HepG2 (cell line): ENCODE results near the gene ADGRG1. TPM values are rescaled to one million over a fixed set of nuclear protein-coding genes. Genes with fewer than 3 reads are reported as not detected.
A peak's percentile ranks its signal among the peaks of the same experiment; 100 is the strongest.

Experiments used
- ATAC-seq: fragments of 200-7000 bp; cut with Tn5 transposase; 3 replicates; pipeline ENCODE4 v1.9.1; 2020; ENCODE audit warnings: mild to moderate bottlenecking, moderate library complexity
- BruUV-seq: library from RNA; stranded (reverse); fragments of 400-500 nt; replicated peaks from 2 replicates; lab custom pipeline; 2021; lab: Mats Ljungman, UMichigan
- CTCF ChIA-PET: fragments of 300-600 bp; formaldehyde crosslinking; extraction: SDS; loops from one replicate; lab custom pipeline; 2021; ENCODE audit warnings: low total read pairs, inconsistent platforms, low intra/inter-chr PET ratio; lab: Yijun Ruan, JAX
- POLR2A ChIA-PET: fragments of 350-600 bp; sonication (Branson Sonifier 250); formaldehyde crosslinking; loops from one replicate; lab custom pipeline; 2020; ENCODE audit warnings: antibody characterized with exemption, inconsistent platforms; lab: Yijun Ruan, JAX
- DNase-seq: peaks from one replicate; pipeline ENCODE4 v3.0.0-alpha.2; 2015; ENCODE audit warnings: low spot score
- FAIRE-seq: peaks from 3 replicates; lab custom pipeline; 2011; peaks lifted over from hg19 to GRCh38; lab: Jason Lieb, UNC
- H2AFZ ChIP-seq: one replicate; pipeline ENCODE4 v1.6.1; 2011; ENCODE audit warnings: low read length, inconsistent platforms
- H3K27ac ChIP-seq: fragments of 300-600 bp; 3 replicates; pipeline ENCODE4 v1.8.0; 2011; ENCODE audit warnings: mixed run types, mild to moderate bottlenecking, mixed read lengths, low read length, inconsistent platforms; ENCODE audit not compliant: insufficient read depth; ENCODE audit errors: extremely low read length
- H3K27me3 ChIP-seq, 2 experiments: fragments of 200-600 bp in 1 of 2; 2 replicates in 1 of 2; 3 replicates in 1 of 2; pipeline versions ENCODE4 v1.6.0 to v1.8.0; 2011; ENCODE audit warnings: low read length in 2 of 2, mild to moderate bottlenecking in 2 of 2, moderate library complexity in 2 of 2, inconsistent platforms in 1 of 2; ENCODE audit not compliant: insufficient read depth in 2 of 2, control insufficient read depth in 1 of 2
- H3K36me3 ChIP-seq, 2 experiments: fragments of 200-600 bp in 1 of 2; replicated peaks in 1 of 2; 2 replicates in 1 of 2; 3 replicates in 1 of 2; pipeline versions ENCODE4 v1.5.1 to v1.8.0; 2011; ENCODE audit warnings: low read length in 2 of 2, inconsistent platforms in 1 of 2; ENCODE audit not compliant: insufficient read depth in 2 of 2, control insufficient read depth in 1 of 2
- H3K4me1 ChIP-seq: 2 replicates; pipeline ENCODE4 v1.5.1; 2012; ENCODE audit warnings: low read length, inconsistent platforms; ENCODE audit not compliant: insufficient read depth
- H3K4me2 ChIP-seq: 2 replicates; pipeline ENCODE4 v1.6.0; 2011; ENCODE audit warnings: low read depth, low read length, inconsistent platforms
- H3K4me3 ChIP-seq, 3 experiments: fragments of 200-600 bp in 1 of 3; sonication (generic), shearing (Covaris generic) in 1 of 3; replicated peaks in 1 of 3; 2 replicates each; pipeline ENCODE4 v1.5.1; 2011 to 2016; ENCODE audit warnings: low read length in 3 of 3, inconsistent platforms in 2 of 3, low read depth in 2 of 3, mild to moderate bottlenecking in 2 of 3, control low read depth in 1 of 3, mixed read lengths in 1 of 3; ENCODE audit not compliant: insufficient read depth in 1 of 3
- H3K79me2 ChIP-seq: one replicate; pipeline ENCODE4 v1.6.1; 2011; ENCODE audit warnings: low read length, inconsistent platforms; ENCODE audit not compliant: insufficient read depth
- H3K9ac ChIP-seq: 2 replicates; pipeline ENCODE4 v1.6.0; 2011; ENCODE audit warnings: mild to moderate bottlenecking, low read depth, low read length, inconsistent platforms; ENCODE audit not compliant: insufficient read depth
- H3K9me3 ChIP-seq: 2 replicates; pipeline ENCODE4 v1.5.1; 2012; ENCODE audit warnings: mild to moderate bottlenecking, low read length
- H4K20me1 ChIP-seq: 2 replicates; pipeline ENCODE4 v1.6.0; 2011; ENCODE audit warnings: inconsistent platforms, mild to moderate bottlenecking, low read length, moderate library complexity; ENCODE audit not compliant: insufficient read depth
- CAMTA2 ChIP-seq: sonication (generic); formaldehyde crosslinking; IDR thresholded peaks from 2 replicates; pipeline ENCODE4 v1.4.0; 2020; ENCODE audit warnings: mild to moderate bottlenecking, missing genetic modification reagents, borderline replicate concordance
- EP300 ChIP-seq, 3 experiments: sonication (generic) in 1 of 3; formaldehyde crosslinking in 1 of 3; IDR thresholded peaks; 2 replicates each; pipeline versions ENCODE4 v1.5.1 to v1.6.1; 2011 to 2020; ENCODE audit warnings: low read depth in 2 of 3, low read length in 2 of 3, borderline replicate concordance in 1 of 3, improper control_type of control experiment in 1 of 3, mild to moderate bottlenecking in 1 of 3, missing genetic modification reagents in 1 of 3, moderate library complexity in 1 of 3
- FOXA3 ChIP-seq: IDR thresholded peaks from 2 replicates; pipeline ENCODE4 v1.6.1; 2016; ENCODE audit warnings: missing genetic modification reagents, missing compliant biosample characterization
- PLRG1 ChIP-seq: fragments of 450-650 bp; conservative IDR thresholded peaks from 2 replicates; pipeline ENCODE4 v1.6.1; 2016
- RNF2 ChIP-seq: fragments of 450-650 bp; conservative IDR thresholded peaks from 2 replicates; pipeline ENCODE4 v1.6.1; 2016; ENCODE audit warnings: low read depth
- ZBTB4 ChIP-seq: sonication (generic); formaldehyde crosslinking; IDR thresholded peaks from 2 replicates; pipeline ENCODE4 v1.4.0; 2020; ENCODE audit warnings: missing genetic modification reagents, mild to moderate bottlenecking, borderline replicate concordance
- ZNF136 ChIP-seq: sonication (generic); formaldehyde crosslinking; IDR thresholded peaks from 2 replicates; pipeline ENCODE4 v1.8.1; 2022; ENCODE audit warnings: low read depth, mild to moderate bottlenecking, moderate library complexity, missing genetic modification reagents
- ZNF331 ChIP-seq: sonication (generic); formaldehyde crosslinking; IDR thresholded peaks from 2 replicates; pipeline ENCODE4 v1.4.0; 2020; ENCODE audit warnings: missing genetic modification reagents
- ZNF569 ChIP-seq: sonication (generic); formaldehyde crosslinking; IDR thresholded peaks from 2 replicates; pipeline ENCODE4 v1.5.0; 2020; ENCODE audit warnings: mild to moderate bottlenecking, missing genetic modification reagents, moderate library complexity, borderline replicate concordance
- ZNF703 ChIP-seq: sonication (generic); formaldehyde crosslinking; IDR thresholded peaks from 2 replicates; pipeline ENCODE4 v1.5.1; 2020; ENCODE audit warnings: missing genetic modification reagents, mild to moderate bottlenecking, moderate library complexity, borderline replicate concordance
- whole genome bisulfite sequencing: methylation state at CpG from one replicate; pipeline ENCODE4 v1.1.6; 2017; ENCODE audit warnings: low lambda C conversion rate; 5-methylcytosine and 5-hydroxymethylcytosine counted together
- in situ Hi-C: cut with HindIII; loops from 2 replicates; pipeline ENCODE4 v1.10.0; 2017; ENCODE audit warnings: low pct_unique_long_range_greater_than_20kb; ENCODE audit not compliant: extremely low pct_ligation_motif_present
- intact Hi-C: fragments of 100-400 bp; cut with micrococcal nuclease; formaldehyde crosslinking; loops from one replicate; pipeline ENCODE4 v1.10.0; 2022; ENCODE audit not compliant: unreplicated experiment
- polyA plus RNA-seq, 8 experiments: library from polyadenylated mRNA; depleted of rRNA in 3 of 8; stranded (reverse) in 7 of 8; unstranded in 1 of 8; fragments of >200 nt; fragmentation: Illumina TruSeq in 4 of 8; extraction: Trizol in 4 of 8; gene quantifications; 2 replicates each; pipeline versions ENCODE4 v1.2.1 to v1.2.3, GENCODE V29; 2011 to 2016; ENCODE audit warnings: low read depth in 4 of 8, missing spikeins in 1 of 8, mixed read lengths in 1 of 8; ENCODE audit not compliant: insufficient read depth in 1 of 8
- total RNA-seq, 5 experiments: library from RNA; depleted of rRNA; stranded (reverse); fragments of >200 nt; fragmentation: Illumina TruSeq; extraction: Trizol; gene quantifications; 2 replicates each; pipeline ENCODE4 v1.2.3, GENCODE V29; 2016; ENCODE audit warnings: low read depth in 1 of 5
- TF ChIP-seq, protein P1 (sequence below): IDR thresholded peaks from 2 replicates; pipeline ENCODE4 v1.6.1; 2012; ENCODE audit warnings: low read length, improper control_type of control experiment

The ADGRG1 gene
- total and polyA plus RNA-seq, 2 of the 13 experiments (the other 11 are each of a cell fraction or from before 2014, with no cell fraction given): 2.7 to 5.9 TPM

- H3K79me2 ChIP-seq: no peaks in the 10 kb centered on the region
- 87% methylated on average over 21 of the region's 23 CpGs for WGBS
- H4K20me1 ChIP-seq: no peaks in the 10 kb centered on the region
- in situ Hi-C loops (no loop called here), intact Hi-C loops (no loop called here)
- no peak overlapping the region for H2AFZ ChIP-seq
- H3K4me2 ChIP-seq: peak overlapping the region; percentile 70
- H3K27me3 ChIP-seq: no peaks in the 10 kb centered on the region
- no peak for DNase-seq
- peak overlapping the region; percentile 43; the same call in 1 of the 2 replicates for H3K9ac ChIP-seq
- H3K36me3 ChIP-seq: no peaks in the 10 kb centered on the region
- FAIRE-seq: no peak
- no TSS peak for BruUV-seq
- no peak for ATAC-seq
- H3K4me3 ChIP-seq: peak overlapping the region in 1 of 3 experiments; percentile 49; a peak in 2 of 6 replicates
- peaks cover 80% of the 10 kb centered on the region for H3K4me1 ChIP-seq
- H3K9me3 ChIP-seq: no peaks in the 10 kb centered on the region
- ChIA-PET CTCF (no interaction called here), POLR2A (interaction anchor here (0.8 to 1.8 kb wide), 6 partner anchors 8 to 110 kb away, joined by 3 to 10 read pairs (median 4); partner anchors contain the start of genes ADGRG3 and KATNB1)
- peak overlapping the region; percentile 72 for H3K27ac ChIP-seq
- TF ChIP-seq CAMTA2 (CRISPR knock-in tag) (no peak), EP300 (IDR thresholded peaks at IDR 0.05; ENCODE audit: low read depth in 2 of 2, low read length in 2 of 2) (no peak), EP300 (CRISPR knock-in tag; IDR thresholded peaks at IDR 0.05; ENCODE audit: borderline replicate concordance) (no peak), RNF2 (no peak), ZBTB4 (CRISPR knock-in tag) (peak; percentile 88; the same call in 1 of the 2 replicates), ZNF136 (CRISPR knock-in tag) (0 out of 2 replicates have a peak, but pooled peaks have one; percentile 59), ZNF703 (CRISPR knock-in tag) (no peak), PLRG1 (no peak), ZNF331 (CRISPR knock-in tag) (no peak), ZNF569 (CRISPR knock-in tag) (no peak), FOXA3 (no peak)
- TF ChIP-seq, protein P1, sequence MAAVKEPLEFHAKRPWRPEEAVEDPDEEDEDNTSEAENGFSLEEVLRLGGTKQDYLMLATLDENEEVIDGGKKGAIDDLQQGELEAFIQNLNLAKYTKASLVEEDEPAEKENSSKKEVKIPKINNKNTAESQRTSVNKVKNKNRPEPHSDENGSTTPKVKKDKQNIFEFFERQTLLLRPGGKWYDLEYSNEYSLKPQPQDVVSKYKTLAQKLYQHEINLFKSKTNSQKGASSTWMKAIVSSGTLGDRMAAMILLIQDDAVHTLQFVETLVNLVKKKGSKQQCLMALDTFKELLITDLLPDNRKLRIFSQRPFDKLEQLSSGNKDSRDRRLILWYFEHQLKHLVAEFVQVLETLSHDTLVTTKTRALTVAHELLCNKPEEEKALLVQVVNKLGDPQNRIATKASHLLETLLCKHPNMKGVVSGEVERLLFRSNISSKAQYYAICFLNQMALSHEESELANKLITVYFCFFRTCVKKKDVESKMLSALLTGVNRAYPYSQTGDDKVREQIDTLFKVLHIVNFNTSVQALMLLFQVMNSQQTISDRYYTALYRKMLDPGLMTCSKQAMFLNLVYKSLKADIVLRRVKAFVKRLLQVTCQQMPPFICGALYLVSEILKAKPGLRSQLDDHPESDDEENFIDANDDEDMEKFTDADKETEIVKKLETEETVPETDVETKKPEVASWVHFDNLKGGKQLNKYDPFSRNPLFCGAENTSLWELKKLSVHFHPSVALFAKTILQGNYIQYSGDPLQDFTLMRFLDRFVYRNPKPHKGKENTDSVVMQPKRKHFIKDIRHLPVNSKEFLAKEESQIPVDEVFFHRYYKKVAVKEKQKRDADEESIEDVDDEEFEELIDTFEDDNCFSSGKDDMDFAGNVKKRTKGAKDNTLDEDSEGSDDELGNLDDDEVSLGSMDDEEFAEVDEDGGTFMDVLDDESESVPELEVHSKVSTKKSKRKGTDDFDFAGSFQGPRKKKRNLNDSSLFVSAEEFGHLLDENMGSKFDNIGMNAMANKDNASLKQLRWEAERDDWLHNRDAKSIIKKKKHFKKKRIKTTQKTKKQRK: no peak
Measured at GRCh38 chr16:57701759-57702371, 73.4 kb downstream of the ADGRG1 start.
